CMK (cell line): ENCODE measurements around the gene TMEM192.
"Not testable (repeated sequence)": the region's sequence is repeated elsewhere in the genome, so short reads cannot be mapped to it uniquely, and the experiment has no call there.

ENCODE experiments used
- DNase-seq: peaks from one replicate; pipeline ENCODE4 v3.0.0-alpha.2; 2010; ENCODE audit warnings: low read depth

The TMEM192 gene

DNA sequence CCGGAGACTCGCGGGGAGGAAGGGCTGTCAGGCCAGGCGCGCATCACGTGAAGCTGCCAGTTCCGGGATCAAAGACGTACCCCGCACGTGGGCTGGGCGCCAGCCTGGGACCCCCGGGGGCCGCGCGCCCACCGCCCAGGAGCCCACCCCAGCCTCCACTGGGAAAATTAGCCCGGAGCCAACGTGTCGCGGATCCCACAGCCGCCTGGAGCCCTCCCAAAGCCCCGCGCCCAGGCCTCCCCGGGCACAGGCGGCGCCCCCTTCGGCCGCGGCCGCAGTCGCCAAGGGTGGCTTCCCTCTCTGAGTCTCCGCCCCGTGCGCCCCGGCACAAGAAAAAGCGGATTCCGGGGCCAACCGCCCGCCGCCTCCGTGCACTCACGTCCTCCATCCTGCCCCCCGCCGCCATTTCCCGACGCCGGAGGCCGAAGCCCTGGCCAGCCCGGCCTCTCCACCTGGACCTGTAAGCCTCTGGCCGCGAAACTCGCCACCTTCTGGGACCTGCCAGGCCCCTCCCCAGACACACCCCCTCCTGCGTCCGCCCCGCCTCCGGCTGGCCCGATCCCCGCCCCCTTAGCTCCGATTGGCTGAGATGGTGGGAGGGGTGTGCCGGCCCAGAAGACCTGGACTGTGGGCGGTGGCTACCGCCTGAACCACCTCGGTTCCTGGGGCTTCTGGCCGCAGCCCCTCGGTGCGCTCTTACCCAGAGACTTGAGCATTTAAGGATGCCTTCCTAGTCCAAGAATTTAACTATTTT is at the start of gene TMEM192:
Gene TMEM192 (minus strand): TSS at position 493 of the 754 bp plus-strand sequence. CDS start 87 bp downstream, at position 406.
- DNase-seq = peak; percentile 68

DNA sequence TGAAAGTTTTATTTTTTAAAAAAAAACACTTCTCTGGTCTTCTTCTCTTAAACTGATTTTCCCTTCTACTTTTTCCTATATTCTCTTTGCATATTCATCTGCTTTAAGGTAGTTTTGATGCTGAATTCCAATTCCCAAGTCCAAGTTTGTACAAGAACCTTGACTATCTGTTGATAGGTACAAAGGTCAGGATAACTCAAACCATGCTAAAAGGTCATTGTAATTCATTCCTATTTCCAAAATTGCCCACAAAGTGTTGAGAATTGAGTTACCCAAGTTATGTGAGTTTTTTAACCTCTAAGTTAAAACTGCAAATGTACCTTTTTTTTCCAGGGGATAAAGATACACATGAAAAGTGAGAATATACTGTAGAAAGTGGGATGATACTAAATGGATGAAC is 46.1 kb upstream of the TMEM192 start:
- no peak for DNase-seq

DNA sequence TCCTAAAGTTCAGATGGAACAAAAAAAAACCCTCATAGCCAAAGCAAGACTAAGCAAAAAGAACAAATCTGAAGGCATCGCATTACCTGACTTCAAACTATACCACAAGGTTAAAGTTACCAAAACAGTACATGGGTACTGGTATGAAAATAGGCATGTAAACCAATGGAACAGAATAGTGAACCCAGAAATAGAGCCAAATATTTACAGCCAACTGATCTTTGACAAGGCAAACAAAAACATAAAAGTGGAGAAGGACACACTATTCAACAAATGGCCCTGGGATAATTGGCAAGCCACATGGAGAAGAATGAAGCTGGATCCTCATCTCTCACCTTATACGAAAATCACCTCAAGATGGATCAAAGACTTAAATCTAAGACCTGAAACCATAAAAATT is 44.2 kb upstream of the TMEM192 start:
- no peak for DNase-seq

DNA sequence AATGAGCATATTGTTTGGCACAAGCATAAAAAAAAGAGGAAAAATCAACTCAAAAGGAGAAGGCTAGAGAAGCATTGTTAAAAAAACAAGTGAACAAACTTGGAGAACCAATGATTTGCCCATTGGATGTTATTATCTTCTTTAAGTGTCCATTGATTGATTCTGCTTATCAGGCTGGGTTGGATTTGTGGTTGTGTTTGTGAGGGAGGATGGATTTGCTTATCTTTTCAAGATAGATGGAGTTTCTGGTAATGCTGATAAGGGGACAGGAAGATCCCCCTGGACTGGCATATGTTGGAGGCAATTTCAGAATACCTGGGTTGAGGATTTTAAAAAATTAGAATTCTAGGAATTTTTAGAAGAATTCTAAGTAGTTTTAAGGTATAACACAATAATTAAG is 41.8 kb upstream of the TMEM192 start:
- no peak for DNase-seq

DNA sequence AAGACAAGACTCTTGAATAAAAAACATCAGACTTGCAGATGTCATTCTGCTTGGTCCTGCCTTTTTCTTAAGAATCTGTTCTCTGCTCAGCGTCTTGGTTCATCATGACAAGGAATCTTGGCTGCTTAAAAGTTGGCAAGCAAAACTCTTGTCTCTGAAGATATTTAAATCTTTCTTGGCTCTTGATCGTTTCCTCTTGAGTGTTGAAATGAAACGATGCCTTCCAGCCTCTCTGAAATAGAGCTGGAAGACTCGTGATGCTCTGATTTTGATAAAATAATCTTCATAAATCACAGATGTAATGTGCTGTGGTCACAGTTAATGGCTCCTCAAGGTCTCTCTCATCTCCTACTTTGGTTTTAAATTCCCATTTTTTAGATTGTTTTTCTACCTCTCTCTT is 39.9 kb upstream of the TMEM192 start:
- DNase-seq = no peak

DNA sequence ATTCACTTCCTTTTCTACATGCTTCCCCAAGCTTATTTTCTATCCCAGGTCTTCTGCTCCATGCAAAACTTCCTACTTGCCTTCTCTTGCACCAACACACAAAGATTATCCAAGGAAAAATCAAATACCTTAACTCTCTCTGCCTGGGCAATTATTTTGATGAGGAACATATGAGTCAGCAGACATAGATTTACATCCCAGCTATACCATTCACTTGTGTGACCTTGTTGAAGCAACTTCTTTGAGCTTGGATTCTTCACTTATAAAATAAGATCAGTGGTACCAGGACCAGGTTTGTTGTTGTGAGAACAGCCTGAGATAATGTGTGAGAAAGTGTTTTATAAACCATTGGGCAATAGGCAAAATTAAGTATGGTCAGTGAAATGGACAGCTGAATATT is 39.1 kb upstream of the TMEM192 start:
- no peak for DNase-seq

DNA sequence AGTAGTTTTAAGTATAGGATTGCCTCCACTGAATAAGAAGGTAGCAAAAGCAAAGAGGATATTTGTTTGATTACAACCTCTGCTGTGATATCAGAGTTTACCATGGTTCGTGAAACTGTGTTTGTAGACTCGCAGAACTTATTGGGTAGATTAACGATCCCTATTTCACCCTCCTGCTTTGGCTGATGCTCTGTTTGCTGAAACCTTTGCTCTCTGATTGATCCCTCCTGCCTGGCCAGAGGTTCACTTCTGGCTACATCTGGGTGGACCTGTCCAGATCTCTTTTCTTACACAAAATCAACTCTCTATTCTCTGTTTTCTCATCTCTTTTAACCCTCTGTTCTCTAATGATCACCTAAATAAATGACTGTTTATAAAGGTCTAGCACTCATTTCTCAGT is 37.9 kb upstream of the TMEM192 start:
- DNase-seq = no peak

DNA sequence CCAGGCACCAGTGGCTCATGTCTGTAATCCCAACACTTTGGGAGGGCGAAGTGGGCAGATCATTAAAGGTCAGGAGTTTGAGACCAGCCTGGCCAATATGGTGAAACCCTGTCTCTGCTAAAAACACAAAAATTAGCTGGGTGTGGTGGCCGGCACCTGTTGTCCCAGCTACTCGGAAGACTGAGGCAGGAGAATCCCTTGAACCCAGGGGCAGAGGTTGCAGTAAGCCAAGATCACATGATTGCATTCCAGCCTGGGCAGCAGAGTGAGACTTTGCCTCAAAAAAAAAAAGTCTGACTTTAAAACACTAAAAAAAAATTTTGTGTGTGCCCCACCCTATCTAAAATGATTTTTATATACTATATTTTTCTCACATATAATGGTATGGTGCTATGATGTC is 26.2 kb upstream of the TMEM192 start:
- no peak for DNase-seq

DNA sequence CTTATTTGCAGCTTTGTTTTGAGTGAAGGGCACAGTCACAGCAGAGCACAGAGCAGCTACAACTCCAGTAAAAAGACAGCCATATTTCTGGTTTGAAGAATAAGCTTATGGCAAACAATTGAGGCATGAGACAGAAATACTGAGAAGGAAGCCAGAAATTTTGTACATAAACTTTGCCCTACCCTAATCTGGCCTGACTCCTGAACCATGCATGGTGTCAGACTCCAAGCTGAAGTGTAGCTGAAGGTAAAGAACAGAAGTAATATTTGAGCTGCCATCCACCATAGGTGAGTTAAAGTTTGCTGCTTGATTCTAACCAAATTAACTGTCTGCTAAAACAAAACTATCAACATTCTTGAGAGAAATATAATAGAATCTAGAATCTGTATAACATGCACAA is 24.5 kb upstream of the TMEM192 start:
- no peak for DNase-seq

DNA sequence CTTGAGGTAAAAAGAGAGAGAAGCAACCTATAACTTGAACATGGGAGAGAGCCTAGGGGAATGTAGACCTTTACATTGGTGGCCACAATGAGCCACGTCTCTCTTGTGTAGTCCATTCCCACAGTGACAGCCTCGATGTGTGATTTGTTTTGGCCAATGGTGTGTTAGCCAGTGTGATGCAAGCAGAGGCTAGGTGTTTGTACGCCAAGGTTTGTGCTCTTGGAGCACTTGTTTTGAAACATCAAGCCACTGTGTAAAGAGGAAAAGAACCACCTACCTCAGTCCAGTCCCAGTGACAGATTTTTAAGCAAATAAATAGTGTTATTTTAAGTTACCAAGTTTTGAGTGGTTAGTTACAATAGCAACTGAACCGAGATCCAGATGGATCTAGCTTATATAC is 23.9 kb upstream of the TMEM192 start:
- no peak for DNase-seq

DNA sequence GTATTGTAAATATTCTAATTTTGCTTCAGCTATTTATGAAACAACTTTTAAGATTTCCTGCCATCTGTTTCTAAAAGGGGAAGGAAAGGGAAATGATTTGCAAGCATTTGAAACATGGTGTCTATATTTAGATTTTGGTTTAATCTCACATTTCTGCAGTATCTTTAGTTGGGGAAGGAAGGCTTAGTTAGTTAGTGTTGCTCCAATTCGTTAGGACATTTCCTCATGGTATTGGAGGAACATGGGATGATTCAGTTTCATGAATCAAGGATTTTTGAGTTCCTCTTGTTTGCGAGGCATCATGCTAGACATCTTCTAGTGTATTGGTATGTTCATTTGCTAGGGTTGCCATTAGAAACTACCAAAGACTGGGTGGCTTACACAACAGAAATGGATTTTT is 20.5 kb upstream of the TMEM192 start:
- DNase-seq = no peak

DNA sequence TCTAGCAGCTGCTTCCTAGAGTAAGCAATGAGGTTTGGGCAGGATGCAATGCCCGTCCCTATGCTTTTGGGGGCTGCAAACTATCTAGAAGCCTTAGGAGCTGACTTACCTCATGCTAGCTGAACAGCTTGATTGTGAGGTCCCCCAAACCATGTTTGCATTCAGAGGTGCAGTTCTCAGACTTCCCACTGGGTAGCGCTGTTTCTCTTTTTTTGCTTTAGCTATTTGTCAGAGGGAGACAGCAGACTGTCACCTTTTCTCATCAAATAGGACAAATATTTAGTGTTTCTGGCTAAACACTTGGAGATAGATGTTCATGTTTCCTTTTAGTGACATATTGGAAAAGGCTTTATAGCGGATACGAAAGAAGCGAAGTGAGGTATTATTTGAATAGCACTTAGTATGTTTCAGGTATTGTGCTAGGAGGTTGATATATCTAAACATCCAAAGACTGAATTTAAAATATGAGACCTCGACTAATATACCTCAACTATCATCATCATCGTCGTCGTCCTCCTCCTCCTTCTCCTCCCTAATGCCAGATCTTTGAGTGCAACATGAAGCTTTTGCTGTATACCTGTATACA is 18.7 kb upstream of the TMEM192 start:
- peak; percentile 27 for DNase-seq

DNA sequence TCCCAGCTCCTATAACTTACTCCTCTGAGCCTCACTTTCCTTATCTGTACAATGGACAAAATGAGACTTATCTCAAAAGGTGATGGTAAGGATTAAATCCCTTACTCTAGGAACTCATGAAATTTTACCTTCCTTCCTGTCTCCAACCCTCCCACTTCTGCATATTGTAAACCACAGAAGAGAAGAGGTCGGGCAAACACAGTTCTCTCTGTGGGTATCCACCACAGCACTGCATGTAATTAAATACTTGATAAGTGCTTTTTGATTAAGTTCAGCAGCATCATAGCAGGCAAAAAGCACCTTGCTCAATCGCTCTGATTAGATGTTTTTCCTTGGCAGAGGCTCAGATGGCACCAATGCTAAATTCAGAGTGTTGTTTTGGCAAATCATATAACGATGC is 17.3 kb upstream of the TMEM192 start:
- no peak for DNase-seq

DNA sequence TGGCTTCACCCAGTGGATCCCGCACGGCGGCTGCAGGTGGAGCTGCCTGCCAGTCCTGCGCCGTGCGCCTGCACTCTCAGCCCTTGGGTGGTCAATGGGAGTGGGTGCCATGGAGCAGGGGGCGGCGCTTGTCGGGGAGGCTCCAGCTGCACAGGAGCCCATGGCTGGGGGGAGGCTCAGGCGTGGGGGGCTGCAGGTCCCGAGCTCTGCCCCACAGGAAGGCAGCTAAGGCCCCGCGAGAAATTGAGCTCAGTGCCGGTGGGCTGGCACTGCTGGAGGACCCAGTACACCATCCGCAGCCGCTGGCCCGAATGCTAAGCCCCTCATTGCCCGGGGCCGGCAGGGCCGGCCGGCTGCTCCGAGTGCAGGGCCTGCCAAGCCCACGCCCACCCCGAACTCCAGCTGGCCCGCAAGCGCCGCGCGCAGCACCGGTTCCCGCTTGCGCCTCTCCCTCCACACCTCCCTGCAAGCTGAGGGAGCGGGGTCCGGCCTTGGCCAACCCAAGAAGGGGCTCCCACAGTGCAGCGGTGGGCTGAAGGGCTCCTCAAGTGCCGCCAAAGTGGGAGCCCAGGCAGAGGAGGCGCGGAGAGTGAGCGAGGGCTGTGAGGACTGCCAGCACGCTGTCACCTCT is 13.3 kb upstream of the TMEM192 start:
- DNase-seq = not testable (repeated sequence)

DNA sequence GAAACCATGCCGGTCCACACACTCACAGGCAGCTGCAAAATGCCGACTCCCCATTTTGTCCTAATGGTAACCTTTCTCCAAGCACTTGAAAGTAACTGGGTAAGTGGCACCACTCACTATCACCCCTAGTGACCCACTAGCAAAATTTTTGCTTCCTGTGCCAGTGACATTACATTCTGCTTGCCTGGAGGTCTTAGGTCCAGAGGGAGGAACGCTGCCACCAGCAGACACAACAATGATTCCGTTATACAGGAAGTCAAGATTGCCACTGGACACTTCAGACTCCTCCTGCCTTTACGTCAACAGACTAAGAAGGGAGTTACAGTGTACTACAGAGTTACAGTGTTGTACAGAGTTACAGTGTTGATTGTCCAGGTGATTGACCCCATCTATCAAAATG is 11.8 kb upstream of the TMEM192 start:
- no peak for DNase-seq

DNA sequence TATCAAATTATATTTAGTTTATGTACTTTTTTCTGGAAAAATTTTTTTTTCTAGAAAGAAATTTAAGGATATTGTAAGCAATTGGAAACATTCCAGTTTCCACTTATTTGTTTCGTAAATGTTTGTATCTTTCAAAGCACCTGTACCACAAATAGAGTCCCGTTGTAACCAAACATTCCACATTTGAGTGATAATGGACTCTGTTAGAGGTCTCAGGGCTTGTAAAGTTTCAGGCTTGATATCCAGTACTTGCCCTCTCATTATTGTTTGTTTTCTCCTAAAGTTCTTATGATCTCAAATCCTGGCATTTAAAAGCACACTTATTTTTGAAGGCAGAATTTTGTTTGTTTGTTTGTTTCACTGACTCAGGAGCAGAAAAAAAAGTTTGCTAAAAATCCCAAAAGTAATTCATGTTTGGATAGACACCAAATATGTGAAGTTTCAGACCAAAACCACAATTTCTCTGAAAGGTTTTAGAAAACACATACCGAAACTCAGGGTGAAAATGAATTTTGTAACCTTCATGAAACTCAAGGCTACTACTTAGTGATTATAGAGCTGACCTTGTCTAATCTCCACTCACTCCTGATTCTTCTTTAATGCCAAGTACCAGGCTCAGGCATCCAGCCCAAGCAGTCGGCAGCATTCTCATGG is 5.7 kb upstream of the TMEM192 start:
- no peak for DNase-seq

DNA sequence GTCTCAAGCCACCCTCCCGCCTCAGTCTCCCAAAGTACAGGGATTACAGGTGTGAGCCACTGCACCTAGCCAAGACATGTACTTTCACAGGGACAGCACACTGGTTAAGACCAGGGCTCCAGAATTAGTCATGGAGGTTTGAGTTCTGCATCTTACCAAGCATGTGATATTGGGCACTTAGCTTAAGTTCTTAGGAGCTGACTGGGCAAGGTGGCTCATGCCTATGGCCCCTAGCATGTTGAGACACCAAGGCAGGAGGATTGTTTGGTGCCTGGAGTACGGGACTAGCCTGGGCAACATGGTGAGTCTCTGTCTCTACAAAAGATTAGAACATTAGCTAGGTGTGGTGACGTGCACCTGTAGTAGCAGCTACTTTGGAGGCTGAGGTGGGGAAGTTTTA is 2.6 kb upstream of the TMEM192 start:
- no peak for DNase-seq

DNA sequence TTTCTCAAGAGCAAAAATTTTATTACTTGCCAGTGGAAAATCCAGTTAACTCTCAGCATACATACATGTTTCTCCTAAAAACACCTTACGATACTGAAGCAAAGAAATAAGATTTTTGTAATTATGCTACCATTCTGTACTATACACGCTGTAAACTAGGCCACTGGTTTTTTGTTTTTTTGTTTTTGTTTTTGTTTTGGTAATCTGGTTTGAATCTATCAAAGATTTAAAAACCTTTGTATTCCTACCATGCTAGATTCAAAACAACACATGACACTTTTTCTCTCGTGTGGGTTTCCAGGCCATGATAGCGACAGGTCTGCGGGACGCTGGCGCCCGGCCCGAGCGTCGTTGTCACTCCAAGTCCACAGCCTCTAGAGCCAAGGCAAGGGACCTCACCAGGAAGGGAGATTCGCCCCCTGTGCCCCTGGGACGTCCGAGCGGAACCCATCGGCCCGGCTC is 723 bp downstream of the TMEM192 start:
- peak; percentile 18 for DNase-seq

DNA sequence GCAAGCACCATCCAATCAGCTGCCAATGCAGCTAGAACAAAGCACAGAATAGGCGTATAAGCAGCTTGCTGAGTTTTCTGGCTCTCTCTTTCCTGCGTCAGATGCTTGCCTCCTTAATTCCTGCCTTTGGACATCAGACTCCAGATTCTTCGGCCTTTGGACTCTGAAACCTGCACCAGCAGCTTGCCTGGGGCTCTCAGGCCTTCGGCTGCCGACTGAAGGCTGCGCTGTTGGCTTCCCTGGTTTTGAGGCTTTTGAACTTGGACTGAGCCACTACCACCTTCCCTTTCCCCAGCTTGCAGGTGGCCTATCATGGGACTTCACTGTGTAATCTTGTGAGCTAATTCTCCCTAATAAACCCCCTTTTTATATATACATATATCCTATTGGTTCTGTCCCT is 6.1 kb downstream of the TMEM192 start:
- no peak for DNase-seq

DNA sequence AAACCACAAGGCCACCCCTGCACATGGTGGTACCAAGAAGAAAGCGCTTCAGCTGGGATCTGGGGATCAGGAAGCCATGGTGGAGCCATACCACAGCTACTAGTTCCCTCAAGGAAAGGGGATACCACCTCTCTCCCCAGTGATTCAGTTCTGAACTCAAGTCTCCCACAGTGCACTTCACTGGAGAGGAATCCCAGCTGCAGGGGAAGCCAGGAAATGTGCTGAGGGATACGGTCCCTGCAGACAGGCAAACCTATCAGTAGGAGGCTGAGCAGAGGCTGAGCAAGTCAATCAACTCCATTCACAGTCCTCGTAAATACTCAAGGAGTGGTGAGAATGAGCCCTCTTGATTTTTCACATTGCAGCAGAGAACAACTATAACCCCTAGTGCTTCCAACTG is 11.0 kb downstream of the TMEM192 start:
- no peak for DNase-seq

DNA sequence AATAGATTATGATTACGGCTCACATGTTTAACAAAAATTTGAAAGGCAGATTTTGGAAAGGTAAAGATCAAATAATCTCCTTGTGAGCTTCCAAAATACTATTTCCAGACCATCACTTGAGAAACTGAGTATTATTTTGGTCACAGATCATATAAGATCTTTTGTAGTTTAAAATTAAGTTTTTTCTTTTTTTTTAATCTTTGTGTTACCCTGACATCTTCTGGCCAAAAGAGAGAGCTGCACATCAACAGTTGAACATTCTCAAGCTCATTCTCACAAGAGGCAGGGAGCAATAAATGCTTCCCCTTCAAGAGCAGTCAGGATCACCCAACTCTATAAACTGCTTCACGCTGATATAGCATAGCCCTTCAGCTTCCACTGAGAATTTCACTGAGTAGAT is 15.9 kb downstream of the TMEM192 start:
- no peak for DNase-seq

DNA sequence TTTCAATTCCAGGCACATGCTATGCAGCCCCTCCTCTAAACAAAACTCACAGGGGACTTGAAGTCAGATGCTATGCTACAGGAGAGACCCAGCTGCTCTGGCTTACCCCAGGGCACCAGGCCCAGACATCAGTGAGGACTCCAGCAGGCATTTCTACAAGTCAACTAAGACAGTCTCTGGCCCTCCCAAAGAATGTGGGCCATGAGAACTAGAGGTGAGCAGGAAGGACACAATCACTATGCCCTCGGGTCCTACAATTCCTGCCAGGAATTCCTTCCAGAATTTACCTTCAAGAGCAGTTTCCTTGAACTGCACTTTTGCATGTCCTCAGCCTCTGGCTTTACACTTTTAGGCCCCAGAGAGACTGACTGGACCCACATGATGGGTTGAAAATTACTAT is 17.4 kb downstream of the TMEM192 start:
- DNase-seq = no peak

DNA sequence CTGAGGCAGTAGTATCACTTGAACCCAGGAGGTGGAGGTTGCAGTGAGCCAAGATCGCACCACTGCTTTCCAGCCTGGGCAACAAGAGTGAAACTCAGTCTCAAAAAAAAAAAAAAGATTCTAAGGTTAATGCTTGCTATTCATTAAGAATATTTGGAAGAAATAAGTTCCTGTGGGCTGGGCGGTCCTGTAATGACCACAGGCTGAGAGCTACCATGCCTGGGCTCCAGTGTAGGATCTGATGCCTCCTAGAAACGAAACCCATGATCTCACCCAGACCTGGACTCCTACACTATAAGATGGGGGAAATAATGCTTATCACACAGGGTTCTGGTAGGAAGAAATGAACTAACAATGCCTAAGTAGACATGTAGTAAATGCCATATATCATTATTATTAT is 17.8 kb downstream of the TMEM192 start:
- no peak for DNase-seq
